OCI-LY1 (cell line): ENCODE results near the gene CTSD.

Source experiments
- EZH2 ChIP-seq: fragments of 200-600 bp; sonication (generic), shearing (Covaris generic); IDR thresholded peaks from 2 replicates; pipeline ENCODE4 v1.8.0; 2017; ENCODE audit warnings: borderline replicate concordance, mixed run types, mild to moderate bottlenecking, antibody characterized with exemption, low read length, moderate library complexity, mixed read lengths
- TF ChIP-seq, protein P1 (sequence below): fragments of 200-600 bp; sonication (generic), shearing (Covaris generic); IDR thresholded peaks from 2 replicates; pipeline ENCODE4 v1.5.1; 2017; ENCODE audit warnings: mild to moderate bottlenecking, antibody characterized with exemption, low read length, moderate library complexity, mixed read lengths

DNA sequence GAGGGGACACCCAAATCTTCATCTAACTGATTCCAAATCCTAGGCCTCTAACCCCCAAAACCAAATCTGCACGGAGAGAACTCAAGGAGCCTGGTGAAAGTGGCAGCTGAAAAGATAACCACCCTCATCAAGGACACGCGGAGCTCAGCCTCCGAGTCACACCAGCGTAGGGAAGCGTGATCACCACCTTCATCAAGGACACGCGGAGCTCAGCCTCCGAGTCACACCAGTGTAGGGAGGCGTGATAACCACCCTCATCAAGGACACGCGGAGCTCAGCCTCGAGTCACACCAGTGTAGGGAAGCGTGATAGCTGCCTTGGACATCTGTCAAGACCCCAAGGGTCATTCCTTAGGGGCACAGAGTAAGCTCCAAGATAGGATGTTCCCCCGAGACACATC, 41.8 kb upstream of the CTSD start:
- TF ChIP-seq, protein P1, sequence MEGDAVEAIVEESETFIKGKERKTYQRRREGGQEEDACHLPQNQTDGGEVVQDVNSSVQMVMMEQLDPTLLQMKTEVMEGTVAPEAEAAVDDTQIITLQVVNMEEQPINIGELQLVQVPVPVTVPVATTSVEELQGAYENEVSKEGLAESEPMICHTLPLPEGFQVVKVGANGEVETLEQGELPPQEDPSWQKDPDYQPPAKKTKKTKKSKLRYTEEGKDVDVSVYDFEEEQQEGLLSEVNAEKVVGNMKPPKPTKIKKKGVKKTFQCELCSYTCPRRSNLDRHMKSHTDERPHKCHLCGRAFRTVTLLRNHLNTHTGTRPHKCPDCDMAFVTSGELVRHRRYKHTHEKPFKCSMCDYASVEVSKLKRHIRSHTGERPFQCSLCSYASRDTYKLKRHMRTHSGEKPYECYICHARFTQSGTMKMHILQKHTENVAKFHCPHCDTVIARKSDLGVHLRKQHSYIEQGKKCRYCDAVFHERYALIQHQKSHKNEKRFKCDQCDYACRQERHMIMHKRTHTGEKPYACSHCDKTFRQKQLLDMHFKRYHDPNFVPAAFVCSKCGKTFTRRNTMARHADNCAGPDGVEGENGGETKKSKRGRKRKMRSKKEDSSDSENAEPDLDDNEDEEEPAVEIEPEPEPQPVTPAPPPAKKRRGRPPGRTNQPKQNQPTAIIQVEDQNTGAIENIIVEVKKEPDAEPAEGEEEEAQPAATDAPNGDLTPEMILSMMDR, result no peak
- no peak for TF ChIP-seq EZH2
